Neuronal stem cell (in vitro differentiated cells): ENCODE results near the gene GPAT2.
"Not testable (repeated sequence)": the region's sequence is repeated elsewhere in the genome, so short reads cannot be mapped to it uniquely, and the experiment has no call there.

ENCODE experiments used
- DNase-seq: peaks from one replicate; pipeline ENCODE4 v3.0.0-alpha.2; 2013; ENCODE audit warnings: low spot score
- H2AFZ ChIP-seq: one replicate; pipeline ENCODE4 v1.6.1; 2013; ENCODE audit warnings: mild to moderate bottlenecking, low read length, inconsistent platforms
- H2AK5ac ChIP-seq: 2 replicates; pipeline ENCODE4 v1.6.1; 2013; ENCODE audit warnings: low read depth, mild to moderate bottlenecking, inconsistent platforms, low read length, moderate library complexity, mixed read lengths
- H2BK120ac ChIP-seq: 2 replicates; pipeline ENCODE4 v1.6.1; 2013; ENCODE audit warnings: low read depth, mild to moderate bottlenecking, inconsistent platforms, low read length, moderate library complexity, mixed read lengths
- H2BK12ac ChIP-seq: one replicate; pipeline ENCODE4 v1.6.1; 2013; ENCODE audit warnings: low read length, inconsistent platforms
- H2BK15ac ChIP-seq: 2 replicates; pipeline ENCODE4 v1.6.1; 2013; ENCODE audit warnings: mild to moderate bottlenecking, low read length, inconsistent platforms, mixed read lengths
- H2BK5ac ChIP-seq: one replicate; pipeline ENCODE4 v1.6.1; 2013; ENCODE audit warnings: inconsistent platforms, mild to moderate bottlenecking, low read length, moderate library complexity
- H3K14ac ChIP-seq: one replicate; pipeline ENCODE4 v1.6.1; 2013; ENCODE audit warnings: low read length, inconsistent platforms
- H3K18ac ChIP-seq: 2 replicates; pipeline ENCODE4 v1.6.1; 2013; ENCODE audit warnings: low read length, inconsistent platforms
- H3K23ac ChIP-seq: 2 replicates; pipeline ENCODE4 v1.6.1; 2013; ENCODE audit warnings: low read depth, mild to moderate bottlenecking, mixed read lengths, low read length, inconsistent platforms; ENCODE audit not compliant: poor library complexity
- H3K27ac ChIP-seq: replicated peaks from 3 replicates; pipeline ENCODE4 v1.5.1; 2013; ENCODE audit warnings: low read length, inconsistent platforms
- H3K27me3 ChIP-seq, 3 experiments: 2 replicates each; pipeline ENCODE4 v1.6.1; 2013; ENCODE audit warnings: low read length in 3 of 3, mild to moderate bottlenecking in 2 of 3, inconsistent platforms in 1 of 3, low read depth in 1 of 3, mixed read lengths in 1 of 3, moderate library complexity in 1 of 3; ENCODE audit not compliant: control insufficient read depth in 3 of 3, insufficient read depth in 3 of 3
- H3K36me3 ChIP-seq, 2 donors: replicated peaks in 1 of 2; 2 replicates each; pipeline ENCODE4 v1.6.1; 2013; ENCODE audit warnings: low read length in 2 of 2; ENCODE audit not compliant: control insufficient read depth in 2 of 2, insufficient read depth in 2 of 2
- H3K4ac ChIP-seq: 2 replicates; pipeline ENCODE4 v1.6.1; 2013; ENCODE audit warnings: inconsistent platforms, mild to moderate bottlenecking, low read length, moderate library complexity
- H3K4me1 ChIP-seq, 2 donors: 1 replicate in 1 of 2; 2 replicates in 1 of 2; pipeline ENCODE4 v1.6.1; 2013; ENCODE audit warnings: low read length in 2 of 2, low read depth in 1 of 2; ENCODE audit not compliant: control insufficient read depth in 2 of 2, insufficient read depth in 1 of 2
- H3K4me2 ChIP-seq: one replicate; pipeline ENCODE4 v1.6.1; 2013; ENCODE audit warnings: mild to moderate bottlenecking, low read length, inconsistent platforms; ENCODE audit not compliant: insufficient read depth, poor library complexity, severe bottlenecking
- H3K4me3 ChIP-seq, 2 donors: 2 replicates each; pipeline ENCODE4 v1.5.1; 2013; ENCODE audit warnings: low read length in 2 of 2, mild to moderate bottlenecking in 2 of 2, inconsistent platforms in 1 of 2, moderate library complexity in 1 of 2
- H3K79me1 ChIP-seq: one replicate; pipeline ENCODE4 v1.6.1; 2013; ENCODE audit warnings: low read depth, mild to moderate bottlenecking, inconsistent platforms, low read length, moderate library complexity
- H3K9ac ChIP-seq: one replicate; pipeline ENCODE4 v1.6.1; 2013; ENCODE audit warnings: mild to moderate bottlenecking, low read depth, low read length, inconsistent platforms; ENCODE audit not compliant: poor library complexity
- H3K9me3 ChIP-seq, 2 donors: replicated peaks in 1 of 2; 2 replicates each; pipeline versions ENCODE3 to v1.6.1; 2013; ENCODE audit warnings: low read length in 2 of 2, mild to moderate bottlenecking in 2 of 2, inconsistent platforms in 1 of 2, low read depth in 1 of 2, mixed read lengths in 1 of 2, moderate library complexity in 1 of 2; ENCODE audit not compliant: control insufficient read depth in 2 of 2, insufficient read depth in 1 of 2
- H4K8ac ChIP-seq: one replicate; pipeline ENCODE4 v1.6.1; 2013; ENCODE audit warnings: low read depth, mild to moderate bottlenecking, inconsistent platforms, low read length, moderate library complexity
- H4K91ac ChIP-seq: one replicate; pipeline ENCODE4 v1.6.1; 2013; ENCODE audit warnings: low read length, low read depth, mild to moderate bottlenecking, inconsistent platforms; ENCODE audit not compliant: poor library complexity
- WGBS, 2 donors: extraction: QIAGEN DNeasy Blood & Tissue Kit; methylation state at CpG; one replicate each; pipeline ENCODE4 v1.1.7; 2013; ENCODE audit warnings: missing lambda C conversion rate in 2 of 2, mixed read lengths in 1 of 2; ENCODE audit not compliant: insufficient read length in 2 of 2, insufficient replicate concordance in 1 of 2; ENCODE audit errors: extremely low coverage in 2 of 2; 5-methylcytosine and 5-hydroxymethylcytosine counted together

Gene GPAT2

DNA sequence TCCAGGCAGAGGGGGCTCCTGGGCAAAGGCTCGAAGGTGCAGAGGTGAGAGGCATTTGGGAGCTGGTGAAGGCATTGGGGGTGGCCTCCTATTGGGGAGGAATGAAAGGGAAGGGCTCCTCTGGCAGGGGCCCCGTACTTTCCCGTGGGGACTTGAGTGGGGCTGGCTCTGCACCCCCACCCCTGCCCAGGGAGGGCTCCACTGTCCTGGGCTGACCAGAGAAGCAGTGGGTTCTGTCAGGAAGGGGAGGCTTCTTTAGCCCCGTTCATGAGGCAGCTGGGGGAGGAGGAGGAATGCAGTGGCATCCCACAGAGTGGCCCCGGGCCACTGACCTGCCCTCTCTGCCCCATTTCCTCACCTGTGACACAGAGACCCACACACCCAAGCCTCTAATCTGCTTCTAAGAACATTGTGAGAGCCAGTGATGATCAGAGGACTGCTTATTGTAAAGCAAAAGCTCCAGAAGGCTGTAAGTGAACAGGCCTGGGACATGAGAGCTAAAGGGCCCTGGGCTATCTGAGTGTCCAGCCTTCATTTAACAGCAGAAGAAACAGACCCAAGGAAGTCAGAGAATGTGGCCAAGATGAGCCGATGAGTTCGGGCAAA is 38.6 kb upstream of the GPAT2 start:
- Histone ChIP-seq H3K14ac (no peak overlapping the region), H3K9me3 (peaks cover 0 to 2% of the 10 kb centered on the region in 2 donors), H3K18ac (peak overlapping the region; percentile 18), H3K4me1 (peaks cover 0 to under 1% of the 10 kb centered on the region in 2 donors), H3K36me3 (no peaks in the 10 kb centered on the region), H2BK12ac (no peak overlapping the region), H3K4me3 (no peak overlapping the region), H3K4ac (no peak overlapping the region), H2BK15ac (peak overlapping the region; percentile 15), H4K91ac (no peak overlapping the region), H2BK5ac (no peak overlapping the region), H3K27me3 (peaks cover 0 to 5% (median 0%) of the 10 kb centered on the region in 3 experiments), H3K79me1 (no peaks in the 10 kb centered on the region), H3K27ac (no peak overlapping the region), H4K8ac (no peak overlapping the region), H3K4me2 (no peak overlapping the region), H2BK120ac (no peak overlapping the region), H2AK5ac (no peak overlapping the region), H2AFZ (no peak overlapping the region), H3K23ac (no peak overlapping the region), H3K9ac (no peak overlapping the region)
- no CpG with 5 or more reads among the region's 7 CpGs for WGBS, 2 donors
- DNase-seq = no peak

DNA sequence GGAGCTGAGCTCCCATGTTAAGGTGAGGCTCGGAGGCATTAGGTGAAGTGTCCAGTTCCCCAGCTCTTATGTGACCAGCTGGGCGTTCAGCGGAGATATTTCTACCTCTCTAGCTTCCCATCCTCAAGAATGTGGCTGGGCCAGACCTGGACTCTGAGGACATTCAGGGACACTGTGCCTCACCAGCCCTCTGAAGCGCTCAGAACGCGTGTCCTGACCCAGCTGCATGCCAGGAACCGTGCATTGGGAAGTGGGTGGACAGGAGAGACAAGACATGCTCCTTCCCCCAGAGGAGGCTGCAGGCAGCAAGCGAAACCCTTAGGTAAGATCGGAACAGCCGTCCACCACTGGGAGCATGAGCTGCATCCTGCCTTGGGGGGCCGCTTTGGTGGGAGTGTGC is 38.0 kb upstream of the GPAT2 start:
- no peak overlapping the region for H3K14ac ChIP-seq
- peak overlapping the region; percentile 83 for H3K18ac ChIP-seq
- no peak overlapping the region for H2AK5ac ChIP-seq
- H3K4me1 ChIP-seq = peaks cover 0 to 6% of the 10 kb centered on the region in 2 donors
- no peak overlapping the region for H3K23ac ChIP-seq
- H3K27ac ChIP-seq = no peak overlapping the region
- H3K4me3 ChIP-seq = no peak overlapping the region
- no peak overlapping the region for H2BK5ac ChIP-seq
- H3K27me3 ChIP-seq = peaks cover 0 to 5% (median 0%) of the 10 kb centered on the region in 3 experiments
- peak overlapping the region; percentile 15 for H2BK15ac ChIP-seq
- H3K9me3 ChIP-seq = peaks cover 0 to 2% of the 10 kb centered on the region in 2 donors
- no peak overlapping the region for H4K91ac ChIP-seq
- WGBS, 2 donors = no CpG with 5 or more reads among the region's 11 CpGs
- H3K9ac ChIP-seq = no peak overlapping the region
- H2BK12ac ChIP-seq = peak overlapping the region; percentile 78
- H2AFZ ChIP-seq = no peak overlapping the region
- H3K4ac ChIP-seq = no peak overlapping the region
- DNase-seq = no peak
- no peak overlapping the region for H4K8ac ChIP-seq
- no peaks in the 10 kb centered on the region for H3K79me1 ChIP-seq
- no peak overlapping the region for H3K4me2 ChIP-seq
- H3K36me3 ChIP-seq = no peaks in the 10 kb centered on the region
- H2BK120ac ChIP-seq = no peak overlapping the region

DNA sequence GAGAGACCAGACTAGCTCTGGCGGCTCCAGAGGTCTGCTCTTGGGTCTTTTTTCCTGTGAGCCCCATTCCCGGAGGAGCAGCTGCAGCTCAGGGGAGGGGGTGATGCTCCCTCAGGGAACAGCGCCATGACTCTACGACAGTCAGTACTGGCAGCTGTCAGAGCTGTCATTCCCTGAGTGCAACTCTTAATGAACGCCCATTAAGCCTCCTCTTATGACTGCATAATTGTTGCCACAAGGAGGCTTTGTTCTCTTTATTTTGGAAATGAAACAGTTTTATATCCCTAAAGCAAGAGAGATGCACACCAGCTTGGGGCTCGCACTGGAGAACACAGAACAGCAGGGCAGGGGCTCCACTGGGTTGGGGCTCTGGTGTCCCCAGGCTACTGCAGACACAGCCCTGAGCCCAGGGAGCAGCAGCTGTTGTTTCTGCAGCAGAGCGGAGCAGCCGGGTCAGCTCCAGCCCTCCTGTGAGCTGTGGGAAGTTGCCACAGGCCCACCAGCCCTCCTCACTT is 37.3 kb upstream of the GPAT2 start:
- H3K4ac ChIP-seq, H3K23ac ChIP-seq, H2BK120ac ChIP-seq, H3K36me3 ChIP-seq, H4K8ac ChIP-seq, H3K27ac ChIP-seq, H3K4me3 ChIP-seq, H2BK12ac ChIP-seq, H3K4me2 ChIP-seq, H3K9ac ChIP-seq, DNase-seq, H2BK15ac ChIP-seq, H3K4me1 ChIP-seq, H3K14ac ChIP-seq, H3K9me3 ChIP-seq, H2BK5ac ChIP-seq, H2AK5ac ChIP-seq, H3K18ac ChIP-seq, H2AFZ ChIP-seq, H3K79me1 ChIP-seq, H3K27me3 ChIP-seq, H4K91ac ChIP-seq: not testable (repeated sequence)
- no CpG with 5 or more reads among the region's 8 CpGs for WGBS, 2 donors

DNA sequence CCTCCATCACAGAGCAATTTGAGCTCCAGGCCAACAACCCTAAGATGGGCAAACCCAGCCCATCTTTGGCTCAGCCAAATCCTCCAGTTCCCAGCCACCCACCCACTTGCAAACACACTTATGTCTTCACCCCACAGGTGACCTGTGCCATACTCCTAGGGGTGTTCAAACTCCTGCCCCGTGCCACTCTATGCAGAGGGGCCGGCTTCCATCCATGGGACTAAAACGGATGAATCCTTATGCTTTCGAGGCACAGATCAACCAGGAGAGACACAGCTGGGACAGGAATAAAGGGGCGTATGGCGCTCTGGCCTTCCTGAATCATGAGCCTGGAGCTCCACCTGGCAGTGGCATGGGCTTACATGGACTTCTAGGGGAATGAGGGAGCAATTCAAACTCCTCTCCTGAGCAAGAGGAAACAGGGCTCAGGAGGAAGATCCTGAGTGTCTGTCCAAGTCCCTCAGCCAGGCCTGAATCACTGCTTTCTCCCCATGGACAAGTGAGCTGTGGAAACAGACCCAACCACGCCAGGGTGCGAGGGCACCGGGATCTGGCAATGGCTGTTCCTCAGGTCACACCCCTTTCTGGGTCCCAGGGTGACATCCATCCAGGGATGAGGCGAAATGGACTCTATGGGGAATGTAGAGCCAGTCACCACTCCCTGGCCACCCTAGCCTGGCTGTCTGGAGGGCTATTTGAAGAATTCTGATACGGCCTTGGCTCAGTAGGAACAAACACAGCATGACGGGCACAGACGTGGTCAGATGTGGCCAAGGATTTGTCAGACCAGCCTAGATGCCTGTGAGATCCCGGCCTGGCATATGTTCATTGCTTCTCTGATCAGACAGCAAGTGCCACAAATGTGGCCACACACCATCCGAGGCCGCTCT is 36.6 kb upstream of the GPAT2 start:
- DNase-seq = not testable (repeated sequence)

More for the DNA sequence above, 36.6 kb upstream of the GPAT2 start:
- not testable (repeated sequence) for H4K91ac ChIP-seq, H3K4me3 ChIP-seq, H2BK120ac ChIP-seq, H3K27ac ChIP-seq, H4K8ac ChIP-seq, H3K9ac ChIP-seq, H2BK12ac ChIP-seq, H3K23ac ChIP-seq, H3K4me1 ChIP-seq, H3K79me1 ChIP-seq, H2BK15ac ChIP-seq, H3K27me3 ChIP-seq, H2AFZ ChIP-seq, H3K9me3 ChIP-seq, H3K4me2 ChIP-seq, H2BK5ac ChIP-seq, H3K36me3 ChIP-seq, H3K4ac ChIP-seq, H2AK5ac ChIP-seq, H3K14ac ChIP-seq
- peak overlapping the region; percentile 71 for H3K18ac ChIP-seq
- WGBS, 2 donors = no CpG with 5 or more reads among the region's 16 CpGs
